ENCODE measurements around the gene ZBED5.
"Not testable (repeated sequence)": the region's sequence is repeated elsewhere in the genome, so short reads cannot be mapped to it uniquely, and the experiment has no call there.

The ZBED5 gene

GRCh38 chr11:10857709-10858438 lies at the start of gene ZBED5:
Gene ZBED5 (minus strand): TSS chr11:10858053. CDS start chr11:10854945, 3,108 bp downstream.
- peak; percentile 99 for DNase-seq (ENCODE audit: low spot score)

- no peak for DNase-seq (ENCODE audit: low spot score)
Observed at GRCh38 chr11:10906521-10906920, 48.7 kb upstream of the ZBED5 start.

DNA sequence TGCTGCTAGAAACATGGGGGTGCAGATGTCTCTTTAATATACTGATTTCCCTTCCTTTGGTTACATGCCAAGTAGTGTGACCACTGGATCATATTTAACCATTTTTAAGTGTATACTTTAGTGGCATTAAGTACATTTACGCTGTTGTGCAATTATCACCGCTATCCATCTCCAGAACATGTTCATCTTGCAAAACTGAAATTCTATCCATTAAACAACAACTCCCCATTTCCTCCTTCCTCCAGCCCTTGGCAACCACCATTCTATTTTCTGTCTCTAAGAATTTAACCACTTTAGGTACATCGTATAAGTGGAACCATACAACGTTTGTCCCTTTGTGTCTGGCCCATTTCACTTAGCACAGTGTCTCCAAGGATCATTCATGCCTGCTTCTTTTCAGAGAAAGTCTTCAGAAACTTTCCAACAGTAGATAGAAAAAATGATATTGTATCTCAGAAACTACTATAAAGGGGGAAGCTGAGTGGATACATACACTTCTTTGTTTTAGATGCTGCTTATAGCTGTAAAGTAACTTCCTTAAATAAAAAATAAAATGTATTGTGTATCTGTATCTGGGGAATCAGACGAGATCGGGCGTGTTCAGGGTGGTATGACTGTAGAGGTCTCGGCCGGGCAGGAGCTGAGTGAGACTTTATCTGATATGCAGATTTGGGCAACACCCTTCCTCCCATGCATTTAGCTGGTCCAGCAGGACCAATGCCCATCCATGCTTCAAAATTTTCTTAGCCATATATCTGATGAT lies 44.6 kb upstream of the ZBED5 start:
- no peak for DNase-seq (ENCODE audit: low spot score)

- DNase-seq (ENCODE audit: low spot score) = no peak
Observed at GRCh38 chr11:10900681-10901415, 43.0 kb upstream of the ZBED5 start.

DNA sequence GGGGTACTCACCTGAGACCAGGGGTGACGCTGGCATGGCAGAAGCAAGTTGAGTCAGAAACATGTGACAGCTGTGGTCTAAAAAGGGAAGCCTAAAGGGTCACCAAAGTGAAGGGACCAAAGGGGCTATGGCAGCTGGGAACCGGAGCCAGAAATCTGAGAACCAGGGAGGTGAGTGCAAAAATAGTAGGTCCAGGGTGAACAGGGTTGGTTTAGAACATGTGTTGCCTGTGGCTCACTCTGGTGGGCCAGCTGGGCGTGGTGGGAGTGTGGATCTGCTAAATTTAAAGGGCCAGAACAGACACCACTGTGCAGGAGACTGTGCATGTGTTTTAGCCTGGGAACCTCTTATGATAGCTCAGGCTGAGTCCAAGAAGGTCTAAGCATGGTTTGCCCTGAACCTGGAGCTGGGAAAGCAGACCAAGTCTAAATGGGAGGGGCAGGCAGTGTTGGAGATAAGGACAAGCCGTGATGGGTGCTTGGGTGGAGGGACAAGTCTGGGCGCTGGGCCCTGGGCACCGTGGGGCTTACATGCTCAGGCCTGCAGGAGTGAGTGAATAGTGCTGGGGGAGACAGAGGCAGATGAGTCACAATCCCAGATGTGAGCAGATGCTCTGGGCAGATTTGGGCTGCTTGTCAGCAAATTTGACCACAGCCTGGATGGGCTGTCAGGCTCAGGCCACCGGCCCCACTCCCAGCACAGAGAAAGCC lies 41.4 kb upstream of the ZBED5 start:
- DNase-seq (ENCODE audit: low spot score) = no peak

DNA sequence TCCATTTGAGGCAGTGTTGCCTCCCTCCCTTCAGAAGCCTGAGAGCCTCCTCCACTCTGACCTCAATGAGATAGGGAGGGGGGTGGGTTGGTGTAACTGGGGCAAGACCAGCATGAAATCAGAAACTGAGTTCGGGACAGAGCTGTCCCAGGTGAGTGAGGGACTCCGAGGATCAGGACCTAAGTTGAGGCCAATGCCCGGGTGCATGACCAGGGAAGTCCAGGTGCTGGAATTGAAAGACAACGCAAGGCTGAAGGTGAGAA lies 40.8 kb upstream of the ZBED5 start:
- no peak for DNase-seq (ENCODE audit: low spot score)

- DNase-seq (ENCODE audit: low spot score) = no peak
Observed at GRCh38 chr11:10898003-10898762, 40.3 kb upstream of the ZBED5 start.

- DNase-seq (ENCODE audit: low spot score) = no peak
Observed at GRCh38 chr11:10897150-10897549, 39.3 kb upstream of the ZBED5 start.

DNA sequence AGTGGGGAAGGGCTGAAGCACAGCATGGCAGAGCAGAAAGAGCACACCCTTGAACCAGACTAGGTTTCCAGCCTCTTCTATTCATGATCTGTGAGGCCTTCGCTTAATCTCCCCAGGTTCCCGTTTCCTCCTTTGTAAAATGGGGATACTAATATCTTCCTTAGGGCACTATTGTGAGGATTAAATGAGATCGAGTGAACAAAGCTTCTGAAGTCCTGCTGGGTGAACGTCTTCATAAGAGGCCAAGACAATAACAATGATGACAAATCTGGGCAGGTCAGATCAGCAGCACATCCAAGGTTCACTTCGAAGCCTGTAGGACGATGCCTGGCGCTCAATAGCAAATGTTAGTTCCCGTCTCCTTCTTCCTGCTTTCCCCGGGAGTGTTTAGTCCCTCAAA lies 38.6 kb upstream of the ZBED5 start:
- no peak for DNase-seq (ENCODE audit: low spot score)

- no peak for DNase-seq (ENCODE audit: low spot score)
Observed at GRCh38 chr11:10895285-10895684, 37.4 kb upstream of the ZBED5 start.

DNA sequence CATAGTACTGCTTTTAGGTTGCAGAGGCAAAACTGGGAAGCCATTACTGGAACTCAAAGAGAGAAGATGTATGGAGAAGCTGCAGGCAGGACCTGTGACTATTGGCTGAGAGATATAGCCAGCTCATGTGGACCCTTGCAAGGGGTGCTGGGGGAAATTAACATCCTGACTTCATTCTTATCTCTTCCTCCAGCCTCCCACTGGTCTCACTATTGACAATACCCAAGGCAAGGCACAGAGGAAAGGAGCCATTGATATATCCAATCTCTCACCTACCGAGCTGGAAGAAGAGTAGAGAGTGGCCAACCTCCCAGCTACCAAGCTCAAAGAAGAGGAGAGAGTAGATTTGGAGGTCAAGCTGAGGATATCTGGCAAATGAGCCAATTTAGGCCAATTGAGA lies 36.8 kb upstream of the ZBED5 start:
- DNase-seq (ENCODE audit: low spot score) = no peak

GRCh38 chr11:10893714-10894151 lies 35.9 kb upstream of the ZBED5 start:
- DNase-seq (ENCODE audit: low spot score) = no peak

DNA sequence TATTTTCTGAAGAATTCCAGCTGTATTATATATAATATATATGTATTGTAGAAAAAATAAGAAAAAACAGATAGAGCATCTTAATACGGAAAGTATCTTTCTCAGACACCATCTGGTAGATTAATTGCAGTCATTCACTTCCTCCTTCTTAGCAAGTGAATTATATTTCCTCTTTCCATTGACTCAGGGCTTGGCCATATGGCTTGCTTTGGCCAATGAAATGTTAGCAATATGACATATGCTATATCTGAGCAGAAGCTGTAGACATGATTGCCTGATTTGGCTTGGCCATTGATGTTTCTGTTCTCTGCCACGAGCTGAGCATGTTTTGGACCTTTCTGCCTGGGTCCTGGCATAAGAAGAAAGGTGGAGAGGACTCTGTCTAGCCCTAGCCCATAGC lies 34.4 kb upstream of the ZBED5 start:
- DNase-seq (ENCODE audit: low spot score) = no peak

DNA sequence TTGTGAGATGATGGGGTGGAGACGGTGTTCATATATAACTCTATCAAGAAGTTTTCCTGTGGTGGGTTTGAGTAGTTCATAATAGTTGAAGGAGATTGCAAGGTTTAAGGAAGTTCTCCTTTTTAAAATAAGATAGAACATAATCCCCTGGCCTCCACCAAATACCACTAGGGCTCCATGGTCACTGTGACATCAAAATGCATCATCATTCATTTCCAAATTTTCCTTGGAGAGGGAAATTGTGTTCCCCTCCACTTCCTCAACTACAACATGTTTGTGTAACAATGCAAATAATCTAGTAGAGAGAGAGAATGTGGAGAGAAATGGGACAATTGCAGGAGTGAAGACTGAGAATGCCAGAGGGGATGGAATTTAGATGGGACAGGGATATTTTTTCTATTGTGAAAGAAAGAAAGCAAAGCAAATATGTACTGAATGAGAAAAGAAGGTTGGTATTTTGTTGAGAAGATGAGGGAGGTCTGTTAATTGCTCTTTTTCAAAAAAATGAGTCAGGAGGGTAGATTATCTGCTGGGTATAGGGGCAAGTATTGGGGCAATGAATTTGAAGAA lies 33.4 kb upstream of the ZBED5 start:
- DNase-seq (ENCODE audit: low spot score) = no peak

GRCh38 chr11:10890083-10890482 lies 32.2 kb upstream of the ZBED5 start:
- DNase-seq (ENCODE audit: low spot score) = not testable (repeated sequence)

- no peak for DNase-seq (ENCODE audit: low spot score)
Observed at GRCh38 chr11:10887307-10887706, 29.5 kb upstream of the ZBED5 start.

GRCh38 chr11:10886652-10887250 lies 28.9 kb upstream of the ZBED5 start:
- DNase-seq (ENCODE audit: low spot score) = no peak

- no peak for DNase-seq (ENCODE audit: low spot score)
Observed at GRCh38 chr11:10885703-10886363, 28.0 kb upstream of the ZBED5 start.

DNA sequence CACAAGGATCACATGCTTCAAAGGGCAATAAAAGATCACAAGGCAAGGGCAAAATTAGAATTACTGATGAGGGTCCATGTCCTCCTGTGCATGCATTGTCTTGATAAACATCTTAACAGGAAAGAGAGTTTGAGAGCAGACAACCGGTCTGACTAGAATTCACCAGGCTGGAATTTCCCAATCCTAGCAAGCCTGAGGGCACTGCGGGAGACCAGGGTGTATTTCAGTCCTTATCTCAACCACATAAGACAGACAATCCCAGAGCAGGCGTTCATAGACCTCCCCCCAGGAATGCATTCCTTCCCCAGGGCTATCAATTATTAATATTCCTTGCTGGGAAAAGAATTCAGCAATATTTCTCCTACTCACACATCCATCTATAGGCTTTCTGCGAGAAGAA lies 26.4 kb upstream of the ZBED5 start:
- not testable (repeated sequence) for DNase-seq (ENCODE audit: low spot score)

GRCh38 chr11:10881892-10882291 lies 24.0 kb upstream of the ZBED5 start:
- no peak for DNase-seq (ENCODE audit: low spot score)

Measured in cerebellar cortex (tissue), 1 donor.